ENCODE results near the gene NPFFR1. TPM values are rescaled to one million over a fixed set of nuclear protein-coding genes. Genes with fewer than 3 reads are reported as not detected.

The NPFFR1 gene
- total RNA-seq, 4 donors from 2014 or later, result not detected

DNA sequence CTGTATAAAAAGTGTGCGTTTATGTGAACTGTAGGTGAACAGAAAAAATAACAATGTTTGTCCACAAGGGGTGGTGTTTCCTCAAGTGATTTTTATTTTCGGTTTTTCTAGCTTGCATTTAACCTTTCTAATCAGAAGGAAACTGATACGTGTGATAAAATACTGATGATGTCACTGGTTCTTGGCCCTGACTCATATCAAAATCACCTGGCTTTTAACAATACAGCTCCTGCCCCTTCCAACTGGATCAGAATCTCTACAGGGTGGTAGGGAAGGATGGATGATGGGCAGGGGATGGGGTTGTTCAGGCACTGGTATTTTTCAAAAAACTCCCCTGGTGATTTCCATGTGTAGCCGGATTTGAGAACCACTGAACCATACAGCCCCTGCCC, 10.9 kb downstream of the NPFFR1 start:
- DNase-seq (ENCODE audit: extremely low spot score), result no peak
- Histone ChIP-seq H3K27ac (replicated peaks in 1 of 4) (no peak overlapping the region), H3K4me1 (no peaks in the 10 kb centered on the region), H3K36me3 (no peaks in the 10 kb centered on the region), H3K27me3 (no peaks in the 10 kb centered on the region), H3K4me3 (no peak overlapping the region), H3K9me3 (peaks cover 0 to 10% (median 4%) of the 10 kb centered on the region in 4 donors)
- WGBS, result 30% methylated on average over 4 of the region's 4 CpGs
- intact Hi-C loops (cut with DNase I), result no loop called here
- TF ChIP-seq, protein P1, sequence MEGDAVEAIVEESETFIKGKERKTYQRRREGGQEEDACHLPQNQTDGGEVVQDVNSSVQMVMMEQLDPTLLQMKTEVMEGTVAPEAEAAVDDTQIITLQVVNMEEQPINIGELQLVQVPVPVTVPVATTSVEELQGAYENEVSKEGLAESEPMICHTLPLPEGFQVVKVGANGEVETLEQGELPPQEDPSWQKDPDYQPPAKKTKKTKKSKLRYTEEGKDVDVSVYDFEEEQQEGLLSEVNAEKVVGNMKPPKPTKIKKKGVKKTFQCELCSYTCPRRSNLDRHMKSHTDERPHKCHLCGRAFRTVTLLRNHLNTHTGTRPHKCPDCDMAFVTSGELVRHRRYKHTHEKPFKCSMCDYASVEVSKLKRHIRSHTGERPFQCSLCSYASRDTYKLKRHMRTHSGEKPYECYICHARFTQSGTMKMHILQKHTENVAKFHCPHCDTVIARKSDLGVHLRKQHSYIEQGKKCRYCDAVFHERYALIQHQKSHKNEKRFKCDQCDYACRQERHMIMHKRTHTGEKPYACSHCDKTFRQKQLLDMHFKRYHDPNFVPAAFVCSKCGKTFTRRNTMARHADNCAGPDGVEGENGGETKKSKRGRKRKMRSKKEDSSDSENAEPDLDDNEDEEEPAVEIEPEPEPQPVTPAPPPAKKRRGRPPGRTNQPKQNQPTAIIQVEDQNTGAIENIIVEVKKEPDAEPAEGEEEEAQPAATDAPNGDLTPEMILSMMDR (IDR thresholded peaks at IDR 0.05), result peak; percentile 29 to 48 (median 30)
- no peak for TF ChIP-seq POLR2A (IDR thresholded peaks at IDR 0.05; ENCODE audit: low read depth)

- 74% methylated on average over 17 of the region's 17 CpGs for WGBS
- intact Hi-C loops (cut with DNase I), result no loop called here
- no peak for DNase-seq (ENCODE audit: extremely low spot score)
These were observed 11.5 kb downstream of the NPFFR1 start for GRCh38 chr10:70271996-70272924.

GRCh38 chr10:70270952-70271351, 12.9 kb downstream of the NPFFR1 start:
- WGBS, result 72% methylated on average over 2 of the region's 2 CpGs
- Histone ChIP-seq H3K27ac (replicated peaks in 1 of 4) (no peak overlapping the region), H3K9me3 (peaks cover 0 to 8% (median 3%) of the 10 kb centered on the region in 4 donors), H3K27me3 (no peaks in the 10 kb centered on the region), H3K4me3 (no peak overlapping the region), H3K36me3 (no peaks in the 10 kb centered on the region), H3K4me1 (peaks cover 0 to 9% (median 0%) of the 10 kb centered on the region in 4 donors)
- DNase-seq (ENCODE audit: extremely low spot score), result no peak
- intact Hi-C loops (cut with DNase I), result no loop called here
- no peak for TF ChIP-seq POLR2AphosphoS5 (IDR thresholded peaks at IDR 0.05)
- TF ChIP-seq EP300 (IDR thresholded peaks at IDR 0.05), result no peak
- TF ChIP-seq, protein P1 (IDR thresholded peaks at IDR 0.05), result no peak
- no peak for TF ChIP-seq POLR2A (IDR thresholded peaks at IDR 0.05; ENCODE audit: low read depth)

More at GRCh38 chr10:70271996-70272924, 11.5 kb downstream of the NPFFR1 start:
- Histone ChIP-seq H3K9me3 (peaks cover 0 to 10% (median 4%) of the 10 kb centered on the region in 4 donors), H3K4me3 (no peak overlapping the region), H3K27ac (replicated peaks in 1 of 4) (no peak overlapping the region), H3K27me3 (no peaks in the 10 kb centered on the region), H3K4me1 (peaks cover 0 to 5% (median 0%) of the 10 kb centered on the region in 4 donors), H3K36me3 (no peaks in the 10 kb centered on the region)
- no peak for TF ChIP-seq POLR2A (IDR thresholded peaks at IDR 0.05; ENCODE audit: low read depth)
- TF ChIP-seq EP300 (IDR thresholded peaks at IDR 0.05), result no peak
- TF ChIP-seq, protein P1 (IDR thresholded peaks at IDR 0.05), result no peak
- no peak for TF ChIP-seq POLR2AphosphoS5 (IDR thresholded peaks at IDR 0.05)

DNA sequence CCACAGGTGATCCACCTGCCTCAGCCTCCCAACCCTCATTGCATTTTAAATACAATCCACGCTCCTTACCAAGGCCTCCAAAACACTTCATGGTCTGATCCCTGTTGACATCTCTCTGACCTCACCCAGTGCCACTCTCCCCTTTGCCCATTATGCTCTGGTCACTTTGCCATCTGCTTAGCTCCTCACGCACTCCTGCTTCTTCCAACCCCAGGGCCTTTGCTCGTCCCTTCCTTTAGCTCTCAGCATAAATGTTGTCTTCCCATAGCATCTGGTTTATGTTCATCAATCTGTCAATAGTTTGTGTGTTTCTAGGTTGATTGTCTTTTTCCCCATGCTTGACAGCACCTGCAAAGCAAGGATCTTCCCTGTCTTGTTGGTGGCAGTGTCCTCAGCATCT, 14.1 kb downstream of the NPFFR1 start:
- H3K4me3 ChIP-seq, result no peak overlapping the region
- no peaks in the 10 kb centered on the region for H3K27me3 ChIP-seq
- TF ChIP-seq, protein P1 (IDR thresholded peaks at IDR 0.05), result no peak
- TF ChIP-seq POLR2AphosphoS5 (IDR thresholded peaks at IDR 0.05) (no peak), EP300 (IDR thresholded peaks at IDR 0.05) (no peak), POLR2A (IDR thresholded peaks at IDR 0.05; ENCODE audit: low read depth) (no peak)
- DNase-seq (ENCODE audit: extremely low spot score), result no peak
- intact Hi-C loops (cut with DNase I), result no loop called here
- no peaks in the 10 kb centered on the region for H3K36me3 ChIP-seq
- peaks cover 0 to 9% (median 0%) of the 10 kb centered on the region in 4 donors for H3K4me1 ChIP-seq
- no peaks in the 10 kb centered on the region for H3K9me3 ChIP-seq
- WGBS, result 98% methylated on average over 3 of the region's 3 CpGs
- no peak overlapping the region for H3K27ac ChIP-seq (replicated peaks in 1 of 4)

All from esophagus muscularis mucosa (tissue), 4 donors.